Islet precursor cell (in vitro differentiated cells): ENCODE measurements around the gene PTH2.
"Not testable (repeated sequence)": the region's sequence is repeated elsewhere in the genome, so short reads cannot be mapped to it uniquely, and the experiment has no call there.

Experiments
- DNase-seq: peaks from one replicate; pipeline ENCODE4 v3.0.0-alpha.2; 2018

PTH2 gene, protein sequence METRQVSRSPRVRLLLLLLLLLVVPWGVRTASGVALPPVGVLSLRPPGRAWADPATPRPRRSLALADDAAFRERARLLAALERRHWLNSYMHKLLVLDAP

DNA sequence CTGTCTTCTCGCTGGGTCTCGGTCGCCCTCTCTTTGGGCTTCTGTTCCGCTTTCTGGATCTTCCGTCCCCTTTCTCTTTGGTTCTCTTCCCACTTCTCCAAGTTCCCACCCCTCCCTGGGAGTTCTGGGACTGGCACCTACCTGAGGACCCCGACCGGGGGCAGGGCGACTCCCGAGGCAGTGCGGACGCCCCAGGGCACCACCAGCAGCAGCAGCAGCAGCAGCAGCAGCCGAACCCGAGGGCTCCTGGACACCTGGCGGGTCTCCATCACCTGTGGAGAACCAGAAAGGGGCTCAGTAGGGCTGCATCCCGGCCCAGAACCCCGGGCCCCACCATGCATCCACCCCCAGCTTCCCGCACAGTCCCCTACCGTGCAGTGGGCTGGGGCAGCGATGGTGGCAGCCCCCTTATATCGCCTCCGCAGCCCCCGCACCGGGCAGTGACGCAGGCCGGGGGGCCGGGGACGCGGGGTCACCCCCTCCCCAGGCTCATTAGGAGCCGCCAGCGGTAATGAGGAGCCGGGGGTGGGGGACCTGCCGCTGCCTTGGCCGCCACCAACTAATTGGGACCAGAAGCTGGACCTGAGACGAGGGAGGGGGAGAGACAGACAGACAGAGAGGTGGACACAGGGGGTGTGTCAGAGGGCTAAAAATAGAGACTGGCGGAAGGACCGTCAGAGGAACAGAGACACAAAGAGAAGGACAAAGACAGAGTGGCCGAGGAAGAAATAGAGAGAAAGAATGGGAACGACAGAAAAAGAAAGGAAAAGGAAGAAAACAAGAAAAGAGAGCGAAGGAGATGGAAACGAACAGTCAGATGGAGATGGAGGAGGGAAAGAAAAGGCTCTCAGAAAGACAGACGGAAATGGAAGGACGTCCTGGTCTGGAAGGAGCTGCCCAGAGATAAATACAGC lies at the start of gene PTH2:
Gene PTH2, minus strand, starts transcription at position 371 of the 914 bp plus-strand sequence. Its CDS starts 102 bp downstream, at position 269.
- DNase-seq: no peak

DNA sequence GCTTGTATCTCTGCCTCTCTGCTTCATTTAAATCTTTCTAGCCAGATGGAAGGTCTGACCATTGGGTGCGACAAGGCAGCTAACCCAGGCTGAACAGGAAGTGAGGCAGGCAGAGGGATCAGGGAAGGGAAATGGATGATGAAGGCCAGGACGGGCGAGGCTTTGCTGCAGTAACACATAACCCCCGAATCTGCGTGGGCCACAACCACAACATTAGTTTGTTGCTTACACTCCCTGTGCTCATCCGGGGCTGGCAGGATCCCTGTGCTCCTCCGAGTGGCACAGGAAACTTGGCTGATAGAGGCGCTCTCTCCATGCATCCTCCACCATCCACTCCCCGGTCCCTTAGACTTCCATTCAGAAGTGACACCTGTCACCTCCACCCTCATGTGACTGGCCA lies 49.7 kb upstream of the PTH2 start:
- DNase-seq: no peak

DNA sequence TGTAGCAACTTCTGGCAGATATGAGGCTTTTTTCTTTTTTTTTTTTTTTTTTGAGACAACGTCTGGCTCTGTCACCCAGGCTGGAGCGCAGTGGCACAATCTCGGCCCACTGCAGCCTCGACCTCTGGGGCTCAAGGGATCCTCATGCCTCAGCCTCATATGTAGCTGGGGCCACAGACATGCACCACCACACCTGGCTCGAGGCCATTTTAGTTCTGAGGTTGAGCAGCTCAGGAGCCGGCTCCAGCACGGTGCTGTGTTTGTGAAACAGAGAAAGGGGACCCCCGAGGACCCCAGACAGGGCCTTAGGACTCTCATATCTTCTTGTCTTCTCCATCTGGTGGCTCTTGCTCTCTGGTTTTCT lies 47.4 kb upstream of the PTH2 start:
- no peak for DNase-seq

DNA sequence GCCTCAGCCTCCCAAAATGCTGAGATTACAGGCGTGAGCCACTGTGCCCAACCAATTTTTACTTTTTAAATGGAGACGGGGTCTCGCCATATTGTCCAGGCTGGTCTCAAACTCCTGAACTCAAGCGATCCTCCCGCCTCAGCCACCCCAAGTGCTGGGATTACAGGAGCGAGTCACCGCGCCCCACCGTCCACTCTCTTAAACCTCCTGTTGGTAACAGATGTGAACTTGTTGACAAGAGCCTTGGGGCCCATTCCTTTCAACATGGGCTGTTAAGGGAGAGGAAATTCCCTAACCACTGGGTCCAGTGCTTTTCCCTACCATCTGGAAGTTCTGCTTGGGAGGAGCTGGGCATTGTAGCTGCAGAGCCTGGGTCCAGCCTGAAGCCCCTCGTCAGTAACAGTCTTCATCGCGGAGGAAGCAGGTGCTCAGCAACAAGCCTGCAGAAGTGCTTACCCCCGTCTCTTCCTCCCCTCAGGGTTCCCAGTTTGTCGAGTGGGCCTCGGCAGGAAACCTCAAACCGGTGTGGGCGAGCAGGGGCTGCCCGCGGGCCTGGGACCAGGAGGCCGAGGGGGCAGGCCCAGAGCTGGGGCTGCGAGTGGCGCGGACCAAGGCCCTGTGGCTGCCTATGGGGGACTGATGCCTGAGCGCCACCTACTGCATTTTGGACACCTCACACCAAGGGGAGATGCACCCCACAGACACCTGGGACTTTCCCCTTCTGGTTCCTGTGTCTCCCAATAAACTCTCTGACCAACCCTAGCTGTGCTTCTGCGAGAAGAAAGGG lies 46.8 kb upstream of the PTH2 start:
- DNase-seq: no peak

DNA sequence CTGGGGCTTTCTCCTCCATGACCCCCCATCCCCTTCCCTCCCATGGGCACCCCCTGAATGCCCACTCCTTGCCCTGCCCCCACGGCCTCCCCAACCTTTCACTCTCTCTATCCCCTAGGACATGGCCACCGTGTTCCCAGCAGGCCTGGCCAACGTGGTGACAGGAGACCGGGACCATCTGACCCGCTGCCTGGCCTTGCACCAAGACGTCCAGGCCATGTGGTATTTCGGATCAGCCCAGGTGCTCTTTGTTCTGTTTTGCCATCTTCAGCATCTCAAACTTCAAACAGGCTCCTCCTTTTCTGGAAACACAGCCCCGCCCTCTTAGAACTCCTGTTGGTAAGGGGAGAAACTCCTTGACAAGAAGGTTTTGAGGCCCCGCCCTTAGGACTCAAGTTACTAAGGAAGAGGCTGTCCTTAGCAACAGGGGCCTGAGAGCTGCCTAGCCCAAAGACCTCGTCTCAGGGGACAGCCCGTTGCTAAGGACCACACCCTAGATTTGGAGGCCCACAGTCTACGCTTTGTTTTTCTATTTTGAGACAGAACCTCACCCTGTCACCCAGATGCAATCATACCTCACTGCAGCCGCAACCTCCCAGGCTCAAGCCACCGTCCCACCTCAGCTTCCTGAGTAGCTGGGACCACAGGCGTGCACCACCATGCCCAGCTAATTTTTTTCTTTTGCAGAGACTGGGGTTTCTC lies 45.7 kb upstream of the PTH2 start:
- DNase-seq: peak; percentile 84

DNA sequence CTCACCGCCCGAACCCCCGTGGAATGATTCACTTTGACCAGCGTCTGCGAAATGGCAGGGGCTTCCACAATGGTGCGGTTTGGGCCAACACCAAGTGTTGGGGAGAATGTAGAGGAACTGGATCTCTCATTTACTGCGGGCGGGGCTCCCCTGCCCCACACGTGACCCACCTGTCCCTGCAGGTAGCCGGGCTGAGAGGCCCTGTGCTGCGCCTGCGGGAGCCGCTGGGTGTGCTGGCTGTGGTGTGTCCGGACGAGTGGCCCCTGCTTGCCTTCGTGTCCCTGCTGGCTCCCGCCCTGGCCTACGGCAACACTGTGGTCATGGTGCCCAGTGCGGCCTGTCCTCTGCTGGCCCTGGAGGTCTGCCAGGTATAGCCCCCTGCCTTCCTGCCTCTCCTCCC lies 45.0 kb upstream of the PTH2 start:
- no peak for DNase-seq

DNA sequence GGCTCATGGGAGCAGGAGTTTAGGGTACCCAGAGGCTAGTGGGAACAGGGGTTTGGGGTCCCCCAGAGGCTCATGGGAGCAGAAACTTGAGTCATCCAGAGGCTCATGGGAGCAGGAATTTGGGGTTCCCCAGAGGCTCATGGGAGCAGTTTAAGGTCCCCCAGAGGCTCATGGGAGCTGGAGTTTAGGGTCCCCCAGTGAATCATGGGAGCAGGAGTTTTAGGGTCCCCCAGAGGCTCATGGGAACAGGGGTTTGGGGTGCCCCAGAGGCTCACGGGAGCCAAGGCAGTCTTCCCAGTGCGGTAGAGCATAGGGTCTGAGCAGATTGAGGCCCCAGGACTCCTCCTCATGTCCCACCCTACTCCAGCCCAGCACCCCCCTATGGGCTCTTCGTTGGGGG lies 42.1 kb upstream of the PTH2 start:
- DNase-seq: no peak

DNA sequence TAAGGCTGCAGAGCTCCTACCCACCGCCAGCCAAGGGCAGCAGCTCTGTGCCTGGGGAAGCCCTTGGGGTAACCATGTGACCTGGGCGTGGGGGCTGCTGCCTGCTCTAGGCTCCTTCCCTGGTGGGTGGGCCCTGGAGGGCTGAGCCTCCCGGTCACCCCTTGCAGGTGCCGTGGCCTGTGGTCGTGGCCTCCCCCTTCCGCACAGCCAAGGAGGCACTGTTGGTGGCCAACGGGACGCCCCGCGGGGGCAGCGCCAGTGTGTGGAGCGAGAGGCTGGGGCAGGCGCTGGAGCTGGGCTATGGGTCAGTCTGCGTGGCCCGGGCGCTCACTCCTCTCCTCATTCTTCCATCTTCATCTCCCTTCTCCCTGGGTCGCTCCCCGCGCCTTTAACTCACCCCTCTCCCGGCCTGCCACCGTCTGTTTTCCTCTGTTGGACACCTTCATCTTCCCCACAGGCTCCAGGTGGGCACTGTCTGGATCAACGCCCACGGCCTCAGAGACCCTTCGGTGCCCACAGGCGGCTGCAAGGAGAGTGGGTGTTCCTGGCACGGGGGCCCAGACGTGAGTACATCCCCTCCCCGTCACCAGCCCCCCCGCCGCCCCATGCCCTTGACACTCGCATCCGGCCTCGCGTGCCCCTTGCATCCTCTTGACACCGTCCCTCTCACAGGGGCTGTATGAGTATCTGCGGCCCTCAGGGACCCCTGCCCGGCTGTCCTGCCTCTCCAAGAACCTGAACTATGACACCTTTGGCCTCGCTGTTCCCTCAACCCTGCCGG lies 40.9 kb upstream of the PTH2 start:
- no peak for DNase-seq

DNA sequence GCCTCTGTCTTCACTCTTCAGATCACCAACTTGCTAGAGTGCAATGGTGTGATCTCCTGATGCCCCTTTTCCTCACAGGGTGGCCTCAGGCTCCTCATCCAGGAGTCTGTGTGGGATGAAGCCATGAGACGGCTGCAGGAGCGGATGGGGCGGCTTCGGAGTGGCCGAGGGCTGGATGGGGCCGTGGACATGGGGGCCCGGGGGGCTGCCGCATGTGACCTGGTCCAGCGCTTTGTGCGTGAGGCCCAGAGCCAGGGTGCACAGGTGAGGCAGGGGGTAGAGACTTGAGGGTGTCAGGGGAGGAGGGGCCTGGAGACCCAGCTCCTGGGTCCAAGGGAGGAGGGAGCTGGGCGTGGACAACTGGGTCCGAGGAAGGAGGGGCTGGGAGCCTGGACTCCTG lies 39.3 kb upstream of the PTH2 start:
- no peak for DNase-seq

DNA sequence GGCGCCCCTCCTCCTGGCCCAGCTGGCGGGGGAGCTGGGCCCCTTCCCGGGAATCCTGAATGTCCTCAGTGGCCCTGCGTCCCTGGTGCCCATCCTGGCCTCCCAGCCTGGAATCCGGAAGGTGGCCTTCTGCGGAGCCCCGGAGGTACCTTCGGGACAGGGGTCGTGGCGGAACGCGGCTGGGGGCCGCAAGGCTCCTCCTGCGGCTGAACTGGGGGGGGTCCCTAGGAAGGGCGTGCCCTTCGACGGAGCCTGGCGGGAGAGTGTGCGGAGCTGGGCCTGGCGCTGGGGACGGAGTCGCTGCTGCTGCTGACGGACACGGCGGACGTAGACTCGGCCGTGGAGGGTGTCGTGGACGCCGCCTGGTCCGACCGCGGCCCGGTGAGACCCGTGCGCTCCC lies 38.4 kb upstream of the PTH2 start:
- no peak for DNase-seq

DNA sequence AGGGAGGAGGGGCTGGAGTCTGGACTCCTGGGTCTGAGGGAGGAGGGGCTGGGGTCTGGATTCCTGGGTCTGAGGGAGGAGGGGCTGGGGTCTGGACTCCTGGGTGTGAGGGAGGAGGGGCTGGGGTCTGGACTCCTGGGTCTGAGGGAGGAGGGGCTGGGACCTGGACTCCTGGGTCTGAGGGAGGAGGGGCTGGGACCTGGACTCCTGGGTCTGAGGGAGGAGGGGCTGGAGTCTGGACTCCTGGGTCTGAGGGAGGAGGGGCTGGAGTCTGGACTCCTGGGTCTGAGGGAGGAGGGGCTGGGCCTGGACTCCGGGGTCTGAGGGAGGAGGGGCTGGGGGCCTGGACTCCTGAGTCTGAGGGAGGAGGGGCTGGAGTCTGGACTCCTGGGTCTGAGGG lies 37.9 kb upstream of the PTH2 start:
- not testable (repeated sequence) for DNase-seq

DNA sequence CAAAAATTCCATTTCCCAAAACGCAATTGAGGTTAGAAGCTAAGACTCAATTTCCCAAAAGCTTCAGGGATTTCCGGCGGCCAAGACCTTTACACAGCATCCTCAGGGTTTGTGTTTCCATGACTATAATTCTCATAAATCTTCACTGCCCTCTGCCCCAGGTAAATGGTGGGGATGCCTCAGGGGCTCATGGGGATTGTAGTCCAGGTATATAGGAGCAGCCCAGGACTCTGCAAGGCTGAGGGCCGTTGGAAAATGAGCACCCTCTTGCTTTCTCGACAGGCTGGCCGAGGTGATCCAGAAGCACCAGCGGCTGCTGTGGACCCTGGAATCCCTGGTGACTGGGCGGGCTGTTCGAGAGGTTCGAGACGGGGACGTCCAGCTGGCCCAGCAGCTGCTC lies 36.1 kb upstream of the PTH2 start:
- peak; percentile 48 for DNase-seq

DNA sequence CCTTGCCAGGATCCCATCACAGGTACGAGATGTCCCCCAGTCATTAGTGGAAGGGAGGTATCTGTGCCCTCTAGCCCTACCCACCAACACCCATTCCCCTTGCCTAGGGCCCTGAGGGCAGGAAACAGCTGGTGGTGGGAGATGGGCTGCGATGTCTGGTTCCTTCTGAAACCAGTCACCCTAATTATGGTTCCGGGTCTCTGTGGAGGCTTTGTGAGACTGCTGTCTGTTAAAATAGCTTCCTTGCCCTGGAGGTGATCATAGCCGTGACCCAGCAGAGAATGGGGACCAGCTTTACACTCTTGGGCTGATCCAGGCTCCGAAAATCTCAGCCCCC lies 35.3 kb upstream of the PTH2 start:
- peak; percentile 81 for DNase-seq

DNA sequence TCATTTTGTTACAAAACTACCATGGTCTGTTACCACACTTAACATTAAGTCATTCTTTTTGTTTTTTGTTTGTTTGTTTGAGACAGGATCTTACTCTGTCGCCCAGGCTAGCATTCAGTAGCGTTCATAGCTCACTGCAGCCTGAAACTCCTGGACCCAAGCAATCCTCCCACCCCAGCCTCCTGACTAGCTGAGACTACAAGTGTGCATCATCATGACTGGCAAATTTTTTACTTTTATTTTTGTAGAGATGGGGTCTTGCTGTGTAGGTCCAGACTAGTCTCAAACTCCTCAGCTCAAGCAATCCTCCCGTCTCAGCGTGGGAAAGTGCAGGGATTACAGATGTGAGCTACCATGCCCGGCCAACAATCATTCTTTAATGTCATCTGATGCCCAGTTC lies 33.1 kb upstream of the PTH2 start:
- no peak for DNase-seq

DNA sequence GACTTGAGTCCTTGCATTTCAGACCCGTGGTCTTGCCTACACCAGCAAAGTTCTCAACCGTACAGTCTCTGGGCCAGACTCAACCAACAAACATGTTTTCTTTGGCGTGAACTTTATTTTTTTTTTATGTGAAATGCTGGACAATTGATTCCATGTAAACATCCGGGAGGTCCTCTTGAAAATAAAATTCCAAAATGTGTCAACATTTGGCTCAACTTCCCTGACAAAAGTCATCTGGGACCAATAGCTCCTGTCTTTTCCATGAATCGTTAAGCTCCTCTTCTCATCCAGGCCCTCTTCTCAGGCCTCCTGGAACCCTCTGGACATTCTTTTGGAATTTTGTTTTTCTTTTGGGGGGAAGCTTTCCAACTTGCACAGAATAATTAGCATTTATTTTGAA lies 32.5 kb upstream of the PTH2 start:
- no peak for DNase-seq

DNA sequence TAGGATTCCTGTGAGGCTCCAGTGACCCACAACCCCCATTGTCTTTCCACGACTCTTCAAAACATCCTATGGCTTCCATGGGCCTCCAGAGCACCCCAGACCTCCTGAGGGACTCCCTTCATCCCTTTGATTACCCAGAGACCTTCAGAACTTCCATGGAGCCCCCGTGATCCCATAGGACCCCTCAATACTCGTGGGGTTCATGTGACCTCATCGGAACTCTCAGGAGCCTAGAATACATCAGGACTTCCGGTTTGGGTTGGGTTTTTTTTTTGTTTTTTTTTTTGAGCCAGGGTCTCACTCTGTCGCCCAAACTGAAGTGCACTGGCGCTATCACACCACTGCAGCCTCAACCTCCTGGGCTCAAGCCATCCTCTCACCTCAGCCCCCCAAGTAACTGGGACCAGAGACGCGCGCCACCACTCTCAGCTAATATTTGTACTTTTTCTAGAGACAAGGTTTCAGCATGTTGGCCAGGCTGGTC lies 30.6 kb upstream of the PTH2 start:
- peak; percentile 57 for DNase-seq

DNA sequence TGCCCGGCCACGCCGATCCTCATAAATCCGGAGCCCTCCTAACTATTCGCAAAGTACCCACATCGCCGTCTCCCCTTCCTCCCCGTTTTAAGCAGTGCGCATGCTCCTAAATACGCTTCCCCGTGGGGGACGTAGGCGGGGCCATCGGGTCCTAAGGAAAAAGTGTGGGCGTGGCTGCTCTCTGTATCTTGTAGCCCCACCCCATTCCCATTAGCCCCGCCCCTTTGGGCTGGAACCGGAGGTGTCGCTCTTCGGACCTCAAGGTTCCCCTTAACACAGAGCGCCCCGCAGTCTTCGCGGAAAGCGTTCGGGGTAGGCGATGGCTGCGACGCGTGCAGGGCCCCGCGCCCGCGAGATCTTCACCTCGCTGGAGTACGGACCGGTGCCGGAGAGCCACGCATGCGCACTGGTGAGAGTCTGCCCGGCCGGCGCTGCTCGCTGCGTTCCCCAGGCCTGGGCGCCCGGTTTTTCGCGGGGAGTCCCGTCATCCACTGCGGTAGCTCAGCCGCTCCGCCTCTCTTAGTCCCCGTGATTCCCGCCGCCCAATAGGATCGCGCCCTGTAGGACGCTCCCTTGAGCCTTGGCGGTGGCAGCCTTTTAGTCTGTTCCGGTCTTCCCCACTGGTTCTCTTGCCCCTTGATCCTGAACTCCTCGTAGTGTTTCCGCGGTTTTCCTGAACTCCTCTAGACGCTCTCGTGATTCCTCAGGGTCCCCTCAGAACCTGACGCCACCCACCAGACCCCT lies 29.9 kb upstream of the PTH2 start, which contains the start of gene ALDH16A1:
Gene ALDH16A1, plus strand, starts transcription at position 213 of the 744 bp plus-strand sequence. Its CDS starts 107 bp downstream, at position 320.
- DNase-seq: peak; percentile 98

DNA sequence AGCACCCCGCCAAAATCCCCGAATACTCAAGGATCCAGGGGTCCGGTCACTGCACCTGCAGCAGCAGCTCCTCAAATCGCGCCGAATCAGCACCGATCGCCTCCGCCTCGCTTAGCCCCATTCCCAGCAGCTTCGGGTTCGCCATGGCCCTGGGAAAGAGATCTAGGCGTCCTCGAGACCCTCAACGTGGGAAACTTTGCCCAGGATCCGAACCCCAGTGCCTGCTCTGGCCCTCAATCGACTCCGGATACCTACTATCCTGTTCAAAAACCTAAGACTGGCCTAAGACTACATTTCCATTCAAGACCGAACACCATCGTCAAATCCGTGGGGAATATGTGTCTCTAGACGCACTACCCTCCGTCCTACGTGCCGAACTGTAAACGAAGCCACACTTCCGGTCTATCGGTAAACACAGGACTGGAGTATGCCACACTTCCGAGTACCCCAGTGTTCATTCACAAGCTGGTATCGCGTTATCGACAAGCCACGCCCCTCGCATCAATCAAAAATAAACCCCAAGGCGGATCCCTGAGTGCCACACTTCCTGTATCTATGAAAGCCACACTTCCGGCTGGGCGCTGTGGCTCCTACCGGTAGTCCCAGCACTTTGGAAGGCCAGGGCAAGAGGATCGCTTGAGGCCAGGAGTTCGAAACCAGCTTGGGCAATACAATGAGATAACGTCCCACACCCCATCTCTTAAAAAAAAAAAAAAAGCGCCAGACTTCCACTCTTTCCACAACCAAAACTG lies 28.4 kb upstream of the PTH2 start, which contains the start of gene PIH1D1:
Gene PIH1D1, minus strand, starts transcription at position 385 of the 752 bp plus-strand sequence. Its CDS starts 240 bp downstream, at position 145.
- peak; percentile 99 for DNase-seq

DNA sequence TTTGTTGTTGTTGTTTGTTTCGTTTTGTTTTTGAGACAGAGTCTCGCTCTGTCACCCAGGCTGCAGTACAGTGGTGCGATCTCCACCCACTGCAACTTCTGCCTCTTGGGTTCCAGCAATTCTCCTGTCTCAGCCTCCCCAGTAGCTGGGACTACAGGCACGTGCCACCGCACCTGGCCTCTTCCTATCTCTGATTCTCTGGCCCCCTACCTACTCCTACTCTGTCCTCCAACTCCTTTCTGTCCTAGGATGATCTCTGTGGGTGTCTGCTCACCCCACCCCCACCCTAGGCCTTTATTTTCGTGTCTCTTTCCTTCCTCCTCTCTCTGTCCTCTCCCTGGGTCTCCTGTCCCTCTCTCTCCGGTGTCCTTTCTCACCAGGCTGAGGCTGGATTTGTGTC lies 27.2 kb upstream of the PTH2 start:
- no peak for DNase-seq

DNA sequence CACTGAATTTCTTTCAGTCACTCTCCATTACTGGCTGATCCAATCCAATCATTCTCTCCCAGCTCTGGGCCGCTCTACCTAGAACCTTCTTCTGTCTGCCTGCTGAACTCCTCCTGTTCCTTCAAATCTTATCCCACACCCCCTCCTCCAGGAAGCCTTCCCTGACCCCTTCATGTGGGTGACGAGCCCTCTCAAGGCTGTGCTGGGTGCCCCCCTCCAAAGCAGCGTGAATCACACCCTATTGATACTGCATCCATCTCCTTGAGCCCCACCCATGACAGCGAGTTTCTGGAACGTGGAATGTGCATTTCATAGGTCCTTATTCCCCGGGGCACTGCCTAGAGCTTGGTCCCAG lies 25.2 kb upstream of the PTH2 start:
- no peak for DNase-seq
